Astrocyte of the hippocampus (primary cell): Measurements from ENCODE around the gene NANOS3.
"Not testable (repeated sequence)": the region's sequence is repeated elsewhere in the genome, so short reads cannot be mapped to it uniquely, and the experiment has no call there.

Source experiments
- DNase-seq: peaks from one replicate; pipeline ENCODE4 v3.0.0; 2011; ENCODE audit warnings: low read depth, low spot score

The NANOS3 gene

DNA sequence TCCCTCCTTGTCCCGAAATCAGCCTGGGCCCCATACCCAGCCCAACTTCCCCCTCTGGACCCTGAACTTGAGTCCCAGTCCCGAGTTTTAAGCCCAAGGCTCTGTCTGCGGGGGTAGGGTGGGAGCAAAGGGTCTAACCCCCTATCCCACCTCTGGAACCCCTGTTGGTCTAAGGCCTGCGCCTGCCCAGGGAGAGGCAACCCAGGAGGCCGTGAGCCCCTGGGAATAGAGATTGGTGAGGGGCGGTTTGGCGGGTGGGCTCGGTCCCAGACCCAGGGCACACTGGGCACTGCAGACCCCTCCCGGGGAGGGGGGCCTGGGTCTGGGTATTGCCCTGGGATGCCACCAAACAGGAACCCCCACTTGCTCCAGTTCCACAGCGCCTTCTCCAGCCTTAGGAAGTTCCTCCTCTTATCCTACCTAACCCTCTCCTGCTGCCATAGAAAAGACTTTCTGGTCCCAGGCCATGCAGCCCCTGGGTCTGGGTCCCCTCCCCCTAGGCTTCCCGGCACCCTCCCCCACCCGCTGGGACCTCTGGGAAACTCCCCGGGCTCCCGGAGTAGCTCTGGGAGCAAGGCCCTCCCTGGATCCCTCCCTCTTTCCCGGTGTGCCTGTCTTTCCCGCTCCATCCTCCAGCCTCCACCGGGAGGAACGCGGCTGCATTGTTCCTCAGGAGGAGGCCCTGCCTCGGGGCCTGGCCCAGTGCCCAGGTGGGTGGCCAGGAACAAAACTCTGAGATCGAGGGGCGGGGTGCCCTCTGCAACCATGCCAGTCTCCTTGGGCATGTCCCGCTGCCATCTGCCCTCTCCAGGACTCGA lies 33.6 kb upstream of the NANOS3 start:
- DNase-seq, result peak; percentile 84

- DNase-seq, result no peak
Measured at GRCh38 chr19:13844130-13844631, 32.8 kb upstream of the NANOS3 start.

DNA sequence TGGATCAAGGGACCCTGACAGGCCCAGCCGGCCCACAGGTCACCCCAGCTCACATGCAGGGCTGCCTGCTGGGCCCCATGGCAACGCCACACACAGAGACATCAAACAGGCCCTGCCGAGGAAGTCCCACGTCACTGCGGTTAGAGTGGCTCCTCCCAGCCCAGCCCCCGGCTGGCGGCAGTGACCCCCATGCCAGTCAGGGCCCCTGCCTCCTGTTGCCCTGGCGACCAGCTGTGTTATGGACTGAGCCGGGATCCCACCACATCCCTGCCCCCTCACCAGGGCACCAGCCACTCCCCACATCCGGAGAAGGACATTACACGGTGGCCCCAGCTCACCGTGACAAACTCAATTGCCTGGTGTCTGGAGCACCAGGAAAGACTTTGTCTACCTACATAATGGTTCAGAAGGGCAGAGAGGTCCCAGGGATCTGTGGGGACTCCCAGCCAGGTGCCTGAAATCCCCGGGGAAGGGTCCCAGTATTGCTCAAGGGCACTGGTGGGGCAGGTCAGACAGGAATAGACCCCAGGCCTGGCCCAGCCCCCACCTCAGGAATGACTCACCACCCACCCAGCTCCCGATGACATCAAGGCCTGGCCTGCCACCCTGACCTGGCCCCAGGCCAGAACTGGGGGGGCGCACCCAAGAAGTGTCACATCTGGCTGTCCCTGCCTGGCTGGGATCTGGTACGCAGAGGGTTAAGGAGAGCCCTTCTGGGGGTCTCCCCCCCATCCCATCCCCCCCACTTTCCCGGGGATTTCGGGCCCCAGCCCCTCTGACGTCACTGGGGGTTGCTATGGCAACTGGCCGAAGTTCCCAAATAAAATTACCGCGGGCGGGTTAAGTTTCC lies 30.2 kb upstream of the NANOS3 start:
- peak; percentile 98 for DNase-seq

GRCh38 chr19:13847407-13848339 lies 29.3 kb upstream of the NANOS3 start:
- DNase-seq, result peak; percentile 97

DNA sequence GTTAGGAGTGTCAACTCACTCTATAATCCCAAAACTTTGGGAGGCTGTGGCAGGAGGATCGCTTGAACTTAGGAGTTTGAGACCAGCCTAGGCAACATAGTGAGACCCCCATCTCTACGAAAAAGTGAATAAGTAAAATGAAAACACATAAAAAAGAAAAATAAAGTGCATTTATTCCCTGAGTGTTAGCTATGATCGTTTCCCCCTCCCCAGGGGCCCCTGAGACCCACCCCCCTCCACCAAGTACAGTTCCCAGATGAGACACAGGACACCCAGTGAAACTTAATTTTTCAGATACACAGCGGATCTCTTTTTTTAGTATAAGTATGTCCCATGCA lies 28.6 kb upstream of the NANOS3 start:
- DNase-seq, result no peak

GRCh38 chr19:13848798-13849676 lies 27.9 kb upstream of the NANOS3 start:
- no peak for DNase-seq

- peak; percentile 97 for DNase-seq
Measured at GRCh38 chr19:13849991-13850909, 26.7 kb upstream of the NANOS3 start.

DNA sequence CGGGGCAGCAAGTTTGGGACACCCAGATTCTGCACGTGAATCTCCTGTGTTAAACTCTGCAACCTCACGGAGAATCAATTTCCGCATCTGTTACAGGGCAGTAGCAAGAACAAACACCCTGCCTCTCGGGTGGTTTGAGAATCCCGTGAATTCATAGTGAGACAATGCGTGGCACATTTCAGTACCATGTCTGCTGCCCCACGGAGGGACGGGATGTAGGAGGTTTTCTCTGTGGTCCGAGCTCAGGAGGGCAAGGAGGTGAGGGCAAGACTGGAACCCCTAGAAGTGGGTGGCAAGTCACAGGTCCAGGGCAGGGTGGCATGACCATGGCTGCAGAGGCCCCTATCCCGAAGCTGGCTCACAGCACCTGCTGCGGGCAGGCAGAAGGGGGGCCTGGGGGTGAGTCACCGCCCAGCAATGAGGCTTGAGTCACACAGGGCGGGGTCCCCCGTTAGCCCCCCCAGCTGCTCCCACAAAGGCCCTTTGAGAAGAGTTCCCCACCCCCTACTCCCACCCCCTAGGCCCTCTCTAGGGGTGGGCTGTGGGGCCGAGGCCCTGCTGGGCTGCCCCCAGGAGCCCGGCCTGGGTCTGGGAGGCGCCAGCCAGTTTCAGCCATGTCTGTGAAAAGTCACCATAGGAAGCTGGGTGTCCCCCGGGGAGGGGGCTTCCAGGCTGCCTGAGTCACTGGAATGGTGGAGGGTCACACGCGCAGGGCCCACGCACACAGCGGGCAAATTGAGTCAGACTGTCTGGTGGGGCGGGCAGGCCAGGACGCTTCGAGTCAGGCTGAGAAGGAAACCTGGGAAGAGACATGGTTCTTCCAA lies 25.8 kb upstream of the NANOS3 start:
- peak; percentile 98 for DNase-seq

DNA sequence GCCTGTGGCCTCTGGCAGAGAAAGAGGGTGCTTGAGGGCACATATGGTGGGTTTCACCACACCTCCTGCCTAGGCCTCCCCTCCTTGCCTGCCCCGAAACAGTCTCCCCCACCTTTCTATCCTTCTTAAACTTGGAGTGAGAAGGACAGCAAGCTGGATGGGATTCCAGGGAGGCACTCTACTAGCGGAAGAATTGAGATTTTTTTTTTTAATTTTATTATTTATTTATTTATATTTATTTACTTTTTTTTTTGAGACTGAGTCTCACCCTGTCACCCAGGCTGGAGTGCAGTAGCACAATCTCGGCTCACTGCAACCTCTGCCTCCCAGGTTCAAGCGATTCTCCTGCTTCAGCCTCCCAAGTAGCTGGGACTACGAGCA lies 25.2 kb upstream of the NANOS3 start:
- DNase-seq, result not testable (repeated sequence)

- DNase-seq, result not testable (repeated sequence)
Measured at GRCh38 chr19:13852171-13852707, 24.7 kb upstream of the NANOS3 start.

GRCh38 chr19:13856497-13856896 lies 20.4 kb upstream of the NANOS3 start:
- no peak for DNase-seq

- no peak for DNase-seq
Measured at GRCh38 chr19:13859361-13859880, 17.5 kb upstream of the NANOS3 start.

GRCh38 chr19:13860679-13861391 lies 16.1 kb upstream of the NANOS3 start:
- DNase-seq, result no peak

DNA sequence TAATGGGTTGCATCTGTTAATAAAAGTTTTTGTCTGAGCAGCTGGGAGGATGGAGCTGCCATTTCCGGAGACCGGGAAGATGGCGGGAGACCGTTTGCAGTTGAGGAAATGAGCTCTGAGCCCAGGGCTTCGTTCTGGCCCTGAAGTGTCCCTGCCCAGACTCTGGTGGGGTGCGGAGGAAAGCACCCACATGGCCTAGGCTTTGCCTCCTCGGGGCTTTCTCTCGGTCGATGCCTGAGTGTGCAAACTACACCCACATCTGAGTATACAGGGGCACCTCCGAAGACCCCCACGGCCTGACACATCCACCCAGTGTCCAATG lies 15.6 kb upstream of the NANOS3 start:
- no peak for DNase-seq

GRCh38 chr19:13861714-13862531 lies 15.0 kb upstream of the NANOS3 start:
- peak; percentile 98 for DNase-seq

DNA sequence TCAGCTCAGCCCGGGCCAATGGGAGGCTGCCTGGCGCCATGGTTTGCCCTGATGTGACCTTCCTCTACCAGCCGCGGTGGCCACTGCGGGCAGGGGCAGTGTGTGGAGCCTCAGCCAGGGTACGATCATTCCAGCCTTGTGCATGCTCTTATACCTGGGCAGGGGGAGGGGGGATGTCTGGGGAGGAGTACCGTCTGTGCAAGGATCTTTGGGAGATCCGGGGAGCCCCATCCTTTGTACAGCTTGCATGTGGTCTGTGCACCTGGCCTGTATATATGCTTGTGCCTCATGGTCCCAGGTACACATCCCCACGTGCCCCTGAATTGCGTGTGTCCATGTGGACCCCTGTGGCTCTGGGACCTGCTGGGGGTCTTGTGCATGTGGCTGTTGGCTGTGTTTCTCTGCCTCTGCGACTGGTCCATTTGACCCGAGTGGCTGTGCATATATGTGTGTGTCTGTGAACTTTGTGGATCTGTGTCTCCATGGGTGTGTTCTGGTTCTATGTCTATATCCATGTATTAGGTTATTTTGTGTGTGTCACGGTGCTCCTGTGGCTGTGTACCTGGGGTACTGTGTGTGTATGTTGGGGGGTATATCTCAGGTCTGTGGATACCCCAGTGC lies 12.8 kb upstream of the NANOS3 start:
- DNase-seq, result no peak
